ENCODE results near the gene RPEL1. TPM values are rescaled to one million over a fixed set of nuclear protein-coding genes. Genes with fewer than 3 reads are reported as not detected.

RPEL1 gene
- total RNA-seq, 4 donors from 2014 or later = not detected

DNA sequence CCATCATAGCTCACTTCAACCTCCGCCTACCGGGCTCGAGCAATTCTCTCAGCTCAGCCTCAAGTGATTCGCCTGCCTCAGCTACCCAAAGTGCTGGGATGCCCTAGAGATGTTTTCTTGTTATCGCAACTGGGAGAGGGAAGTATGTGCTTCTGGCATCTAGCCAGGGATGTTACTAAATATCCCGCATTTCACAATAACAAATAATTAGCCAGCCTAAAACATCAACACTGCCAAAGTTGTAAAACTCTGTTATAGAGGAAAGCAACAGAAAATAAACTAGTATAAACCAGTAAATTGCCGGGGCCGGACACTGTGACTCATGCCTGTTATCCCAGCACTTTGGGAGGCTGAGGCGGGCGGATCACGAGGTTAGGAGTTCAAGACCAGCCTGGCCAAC, 38.5 kb downstream of the RPEL1 start:
- no peak for DNase-seq
- WGBS, 2 donors (ENCODE audit: low coverage in 1 of 2) = 57 to 61% methylated on average over 6 to 11 of the region's 11 CpGs
- H3K27me3 ChIP-seq = peaks cover 89% of the 10 kb centered on the region
- H3K4me1 ChIP-seq = no peaks in the 10 kb centered on the region
- H3K9me3 ChIP-seq = no peaks in the 10 kb centered on the region
- TF ChIP-seq EP300 (IDR thresholded peaks at IDR 0.05; ENCODE audit: low read depth) (no peak), POLR2AphosphoS5 (IDR thresholded peaks at IDR 0.05) (no peak), POLR2A (IDR thresholded peaks at IDR 0.05) (no peak)
- TF ChIP-seq, protein P1, sequence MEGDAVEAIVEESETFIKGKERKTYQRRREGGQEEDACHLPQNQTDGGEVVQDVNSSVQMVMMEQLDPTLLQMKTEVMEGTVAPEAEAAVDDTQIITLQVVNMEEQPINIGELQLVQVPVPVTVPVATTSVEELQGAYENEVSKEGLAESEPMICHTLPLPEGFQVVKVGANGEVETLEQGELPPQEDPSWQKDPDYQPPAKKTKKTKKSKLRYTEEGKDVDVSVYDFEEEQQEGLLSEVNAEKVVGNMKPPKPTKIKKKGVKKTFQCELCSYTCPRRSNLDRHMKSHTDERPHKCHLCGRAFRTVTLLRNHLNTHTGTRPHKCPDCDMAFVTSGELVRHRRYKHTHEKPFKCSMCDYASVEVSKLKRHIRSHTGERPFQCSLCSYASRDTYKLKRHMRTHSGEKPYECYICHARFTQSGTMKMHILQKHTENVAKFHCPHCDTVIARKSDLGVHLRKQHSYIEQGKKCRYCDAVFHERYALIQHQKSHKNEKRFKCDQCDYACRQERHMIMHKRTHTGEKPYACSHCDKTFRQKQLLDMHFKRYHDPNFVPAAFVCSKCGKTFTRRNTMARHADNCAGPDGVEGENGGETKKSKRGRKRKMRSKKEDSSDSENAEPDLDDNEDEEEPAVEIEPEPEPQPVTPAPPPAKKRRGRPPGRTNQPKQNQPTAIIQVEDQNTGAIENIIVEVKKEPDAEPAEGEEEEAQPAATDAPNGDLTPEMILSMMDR (IDR thresholded peaks at IDR 0.05) = no peak
- no peaks in the 10 kb centered on the region for H3K36me3 ChIP-seq
- H3K4me3 ChIP-seq = no peak overlapping the region
- H3K27ac ChIP-seq = no peak overlapping the region
- intact Hi-C loops (cut with DNase I; ENCODE audit: low total_unique reads) (no loop called here), in situ Hi-C loops (cut with MboI; ENCODE audit: low pct_ligation_motif_present in 1 of 4, low pct_unique_long_range_greater_than_20kb in 1 of 4, low sequenced_read_pairs in 3 of 4) (no loop called here)

DNA sequence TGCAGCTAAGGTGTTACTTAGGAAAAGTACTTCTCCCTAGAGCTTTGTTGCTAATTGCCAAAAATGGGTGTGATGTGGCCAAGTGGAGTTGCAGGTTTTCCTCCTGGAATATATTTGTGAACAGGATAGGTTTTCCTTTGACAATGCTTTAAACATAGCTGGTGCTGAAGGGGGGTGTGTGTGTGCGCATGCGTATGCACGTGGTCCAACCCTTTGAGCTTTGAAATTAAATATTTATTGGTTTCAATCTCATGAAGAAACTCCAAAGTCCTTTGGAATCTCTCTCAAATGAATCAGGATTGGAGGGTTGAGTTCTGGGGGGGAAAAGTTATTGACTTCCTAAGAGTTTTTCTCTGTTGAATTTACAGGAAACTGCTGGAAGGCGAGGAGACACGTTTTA, 42.3 kb downstream of the RPEL1 start:
- in situ Hi-C loops (cut with MboI; ENCODE audit: low pct_ligation_motif_present in 1 of 4, low pct_unique_long_range_greater_than_20kb in 1 of 4, low sequenced_read_pairs in 3 of 4) (no loop called here), intact Hi-C loops (cut with DNase I; ENCODE audit: low total_unique reads) (no loop called here)
- TF ChIP-seq, protein P1 (IDR thresholded peaks at IDR 0.05) = no peak
- no peak for TF ChIP-seq POLR2AphosphoS5 (IDR thresholded peaks at IDR 0.05)
- no peak for TF ChIP-seq EP300 (IDR thresholded peaks at IDR 0.05; ENCODE audit: low read depth)
- no peak for TF ChIP-seq POLR2A (IDR thresholded peaks at IDR 0.05)
- DNase-seq = no peak
- no peak overlapping the region for H3K4me3 ChIP-seq
- 73 to 83% methylated on average over 5 of the region's 5 CpGs for WGBS, 2 donors (ENCODE audit: low coverage in 1 of 2)
- H3K27ac ChIP-seq = no peak overlapping the region
- no peaks in the 10 kb centered on the region for H3K9me3 ChIP-seq
- no peaks in the 10 kb centered on the region for H3K36me3 ChIP-seq
- H3K4me1 ChIP-seq = no peaks in the 10 kb centered on the region
- H3K27me3 ChIP-seq = peaks cover 60% of the 10 kb centered on the region

DNA sequence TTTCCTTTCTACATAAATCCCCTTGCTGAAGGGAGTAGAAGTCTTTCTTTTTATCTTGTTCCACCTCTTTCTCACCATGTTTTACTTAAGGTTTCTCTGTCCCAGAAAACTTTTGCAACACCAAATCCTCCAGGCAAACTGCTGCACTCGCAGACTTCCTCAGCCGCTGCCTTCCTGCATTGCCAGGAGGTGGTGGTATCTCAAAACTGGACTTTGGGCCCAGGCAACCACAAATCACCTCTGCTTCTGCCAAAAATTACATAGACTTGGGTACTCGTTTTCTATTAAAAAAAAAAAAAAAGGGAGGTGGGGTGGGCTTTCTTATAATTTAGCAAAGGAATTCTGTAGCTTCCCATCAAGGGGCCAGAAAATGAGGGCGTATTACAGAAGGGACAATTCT, 45.9 kb downstream of the RPEL1 start:
- Histone ChIP-seq H3K4me3 (no peak overlapping the region), H3K4me1 (no peaks in the 10 kb centered on the region), H3K27ac (no peak overlapping the region), H3K27me3 (peaks cover 32% of the 10 kb centered on the region), H3K36me3 (no peaks in the 10 kb centered on the region), H3K9me3 (no peaks in the 10 kb centered on the region)
- TF ChIP-seq, protein P1 (IDR thresholded peaks at IDR 0.05) = no peak
- no peak for TF ChIP-seq EP300 (IDR thresholded peaks at IDR 0.05; ENCODE audit: low read depth)
- no peak for TF ChIP-seq POLR2A (IDR thresholded peaks at IDR 0.05)
- TF ChIP-seq POLR2AphosphoS5 (IDR thresholded peaks at IDR 0.05) = no peak
- in situ Hi-C loops (cut with MboI; ENCODE audit: low pct_ligation_motif_present in 1 of 4, low pct_unique_long_range_greater_than_20kb in 1 of 4, low sequenced_read_pairs in 3 of 4) = no loop called here
- no peak for DNase-seq
- intact Hi-C loops (cut with DNase I; ENCODE audit: low total_unique reads) = no loop called here
- 70 to 83% methylated on average over 2 to 4 of the region's 4 CpGs for WGBS, 2 donors (ENCODE audit: low coverage in 1 of 2)

DNA sequence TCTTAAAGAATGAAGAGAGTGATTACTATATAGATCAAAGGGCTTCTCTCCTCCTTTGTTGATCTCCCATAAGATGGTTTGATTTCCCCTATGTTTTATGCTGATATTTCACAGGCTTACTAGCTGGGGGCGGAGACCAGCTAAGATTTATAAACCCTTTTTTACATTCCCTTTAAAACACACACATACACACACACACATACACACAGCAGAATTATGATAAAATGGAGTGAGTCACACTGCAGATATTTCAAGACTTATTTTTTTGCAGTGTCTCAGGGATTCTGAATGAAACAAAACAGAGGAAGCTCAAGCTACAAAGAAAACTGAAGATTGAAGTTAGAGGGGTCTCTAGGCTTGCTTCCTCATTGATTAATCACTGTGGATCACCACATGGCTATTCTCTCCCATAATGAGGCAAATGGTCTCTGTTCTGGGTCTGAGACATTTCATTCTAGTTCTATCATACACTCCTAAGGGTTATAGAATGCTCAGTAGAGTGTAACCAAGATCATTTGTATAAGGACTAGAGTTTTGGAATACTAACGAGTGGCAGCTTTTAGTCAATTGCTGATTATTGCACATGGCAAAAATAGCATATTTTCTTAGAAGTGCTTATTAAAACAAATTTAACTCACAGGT, 49.8 kb downstream of the RPEL1 start:
- intact Hi-C loops (cut with DNase I; ENCODE audit: low total_unique reads) = no loop called here
- no peak for DNase-seq

More for the DNA sequence above, 49.8 kb downstream of the RPEL1 start:
- H3K4me3 ChIP-seq = no peak overlapping the region
- WGBS, 2 donors (ENCODE audit: low coverage in 1 of 2) = 61 to 65% methylated on average over 2 of the region's 2 CpGs
- TF ChIP-seq EP300 (IDR thresholded peaks at IDR 0.05; ENCODE audit: low read depth) (no peak), POLR2AphosphoS5 (IDR thresholded peaks at IDR 0.05) (no peak), POLR2A (IDR thresholded peaks at IDR 0.05) (no peak)
- TF ChIP-seq, protein P1 (IDR thresholded peaks at IDR 0.05) = no peak
- in situ Hi-C loops (cut with MboI; ENCODE audit: low pct_ligation_motif_present in 1 of 4, low pct_unique_long_range_greater_than_20kb in 1 of 4, low sequenced_read_pairs in 3 of 4) = no loop called here
- H3K27ac ChIP-seq = no peak overlapping the region
- H3K4me1 ChIP-seq = no peaks in the 10 kb centered on the region
- no peaks in the 10 kb centered on the region for H3K9me3 ChIP-seq
- H3K36me3 ChIP-seq = no peaks in the 10 kb centered on the region
- no peaks in the 10 kb centered on the region for H3K27me3 ChIP-seq

Other genes starting within 250 kb of the RPEL1 start
- gene NT5C2, start 52.6 kb upstream of the RPEL1 start, total RNA-seq = 100 to 1,000 TPM in 2 of 4 donors, 10 to 100 TPM in 2; 77.1 to 135 (median 105) TPM
- 1 to 10 TPM in 1 of 4 donors, under 1 TPM in 3; 0.60 to 1.1 (median 0.95) TPM for gene INA, start 31.3 kb downstream of the RPEL1 start, total RNA-seq
- gene PCGF6, start 105.3 kb downstream of the RPEL1 start, total RNA-seq = 10 to 100 TPM in 3 of 4 donors, 1 to 10 TPM in 1; 5.9 to 44.5 (median 21.6) TPM
- gene TAF5, start 122.1 kb downstream of the RPEL1 start, total RNA-seq = 10 to 100 TPM in 1 of 4 donors, 1 to 10 TPM in 2, under 1 TPM in 1; 1.00 to 22.8 (median 5.9) TPM
- gene ATP5MK, start 150.6 kb downstream of the RPEL1 start, total RNA-seq = 100 to 1,000 TPM in 3 of 4 donors, 10 to 100 TPM in 1; 13.7 to 415 (median 216) TPM
- gene PDCD11, start 150.7 kb downstream of the RPEL1 start, total RNA-seq = 10 to 100 TPM; 10.1 to 20.0 (median 13.3) TPM
- 10 to 100 TPM in 3 of 4 donors, 1 to 10 TPM in 1; 3.2 to 21.1 (median 15.7) TPM for gene CALHM2, start 206.5 kb downstream of the RPEL1 start, total RNA-seq
- gene CALHM1, start 213.0 kb downstream of the RPEL1 start, total RNA-seq = not detected
- gene CALHM3, start 233.4 kb downstream of the RPEL1 start, total RNA-seq = not detected
- 100 to 1,000 TPM in 1 of 4 donors, 10 to 100 TPM in 3; 36.7 to 177 (median 55.8) TPM for gene NEURL1, start 247.8 kb downstream of the RPEL1 start, total RNA-seq